G401.6 (cell line): ENCODE data around the gene RPGRIP1.
"Not testable (repeated sequence)": the region's sequence is repeated elsewhere in the genome, so short reads cannot be mapped to it uniquely, and the experiment has no call there.

ENCODE experiments used
- FAIRE-seq: peaks from 2 replicates; lab custom pipeline; 2012; peaks lifted over from hg19 to GRCh38; lab: Jason Lieb, UNC

Gene RPGRIP1

DNA sequence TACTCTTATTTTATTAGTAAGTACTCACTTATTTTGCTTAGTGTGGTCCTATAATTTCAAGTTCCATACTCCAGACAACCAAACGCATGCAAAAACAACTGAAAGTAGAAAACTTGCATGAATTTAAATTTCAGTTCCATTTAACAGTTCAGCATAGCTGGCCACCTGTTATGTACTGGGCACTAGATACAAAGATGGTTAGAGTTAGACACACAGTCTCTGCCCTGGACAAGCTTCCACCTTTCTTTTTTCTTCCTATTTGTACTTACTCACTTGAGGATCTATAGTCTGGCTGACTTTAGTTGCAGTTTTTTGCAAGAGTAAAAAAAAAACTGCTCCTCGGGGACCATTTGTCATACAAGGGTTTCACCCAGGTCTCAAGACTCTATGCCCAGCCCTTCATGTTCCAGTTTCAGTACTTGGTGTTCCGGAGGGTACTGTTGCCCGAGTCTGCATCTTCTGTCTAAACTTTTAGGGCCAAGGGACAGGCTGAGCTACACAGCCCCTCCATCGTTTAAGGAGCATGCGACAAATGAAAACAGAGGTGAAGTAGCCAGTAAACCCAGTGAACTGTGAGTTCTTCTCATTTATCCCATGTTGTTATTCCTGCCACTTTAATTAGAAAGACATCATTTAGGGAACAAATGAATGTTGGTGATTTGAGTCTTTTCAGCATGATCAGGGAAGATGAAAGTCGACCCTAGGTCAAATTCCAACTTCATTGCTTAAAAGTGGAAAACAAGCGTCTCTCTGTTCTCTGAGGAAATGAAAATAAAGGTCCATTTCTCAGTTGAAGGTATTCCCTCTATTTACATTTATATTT is 22.3 kb downstream of the RPGRIP1 start:
- no peak for FAIRE-seq

DNA sequence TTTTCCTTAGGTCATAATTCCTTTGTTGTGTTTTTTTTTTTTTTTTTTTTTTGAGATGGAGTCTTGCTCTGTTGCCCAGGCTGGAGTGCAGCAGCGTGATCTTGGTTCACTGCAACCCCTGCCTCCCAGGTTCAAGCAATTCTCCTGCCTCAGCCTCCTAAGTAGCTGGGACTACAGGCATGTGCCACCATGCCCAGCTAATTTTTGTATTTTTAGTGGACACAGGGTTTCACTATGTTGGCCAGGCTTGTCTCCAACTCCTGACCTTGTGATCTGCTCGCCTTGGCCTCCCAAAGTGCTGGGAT is 22.9 kb downstream of the RPGRIP1 start:
- FAIRE-seq = not testable (repeated sequence)

- FAIRE-seq = no peak
These were observed 27.8 kb downstream of the RPGRIP1 start for GRCh38 chr14:21307637-21308036.

GRCh38 chr14:21308132-21308478 is 28.2 kb downstream of the RPGRIP1 start:
- no peak for FAIRE-seq

DNA sequence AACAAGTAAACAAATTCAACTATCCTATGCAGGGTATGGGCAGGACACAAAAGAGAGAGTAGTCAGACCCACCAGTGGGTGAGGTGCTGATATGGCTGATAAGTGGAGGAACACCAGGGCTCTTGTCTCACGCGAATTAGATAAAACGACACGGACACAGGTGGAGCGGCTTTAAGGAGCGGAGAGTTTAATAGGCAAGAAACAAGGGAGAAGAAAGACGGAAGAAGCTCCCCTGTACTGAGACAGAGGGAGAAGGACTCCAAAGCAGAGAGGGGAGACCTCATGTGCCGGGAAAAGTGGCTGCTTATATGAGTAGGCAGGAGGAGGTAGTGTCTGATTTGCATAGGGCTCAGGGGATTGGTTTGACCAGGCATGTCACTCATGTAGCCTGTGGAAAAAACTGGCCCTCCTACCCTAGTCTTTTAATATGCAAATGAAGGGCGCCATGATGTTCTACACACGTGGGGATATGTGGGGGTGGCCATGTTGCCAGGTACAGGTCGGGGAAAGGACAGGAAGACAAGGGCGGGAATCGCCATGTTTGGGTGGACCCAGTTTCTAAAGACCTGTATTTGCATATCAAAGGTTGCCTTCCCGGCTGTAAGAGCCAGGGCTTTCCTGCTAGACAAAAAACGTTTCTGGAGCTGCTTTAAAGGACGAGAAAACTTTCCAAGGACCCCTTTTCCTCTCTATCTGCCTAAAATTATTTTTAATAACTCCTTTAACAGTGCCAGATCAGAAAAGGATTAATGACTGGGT is 28.8 kb downstream of the RPGRIP1 start:
- FAIRE-seq = peak; percentile 98

DNA sequence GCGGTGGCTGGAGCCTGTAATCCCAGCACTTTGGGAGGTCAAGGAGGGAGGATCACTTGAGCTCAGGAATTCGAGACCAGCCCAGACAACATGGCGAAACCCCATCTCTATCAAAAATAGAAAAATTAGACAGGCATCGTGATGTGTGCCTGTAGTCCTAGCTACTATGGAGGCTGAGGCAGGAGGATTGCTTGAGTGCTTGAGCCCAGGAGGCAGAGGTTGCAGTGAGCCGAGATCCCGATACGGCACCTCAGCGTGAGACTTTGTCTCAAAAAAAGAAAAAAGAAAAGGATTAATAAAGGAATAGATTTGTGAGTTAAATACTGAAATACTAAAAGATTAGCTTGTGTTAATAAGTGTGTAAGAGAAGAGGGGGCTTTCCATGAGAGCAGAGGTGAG is 29.4 kb downstream of the RPGRIP1 start:
- FAIRE-seq = no peak

DNA sequence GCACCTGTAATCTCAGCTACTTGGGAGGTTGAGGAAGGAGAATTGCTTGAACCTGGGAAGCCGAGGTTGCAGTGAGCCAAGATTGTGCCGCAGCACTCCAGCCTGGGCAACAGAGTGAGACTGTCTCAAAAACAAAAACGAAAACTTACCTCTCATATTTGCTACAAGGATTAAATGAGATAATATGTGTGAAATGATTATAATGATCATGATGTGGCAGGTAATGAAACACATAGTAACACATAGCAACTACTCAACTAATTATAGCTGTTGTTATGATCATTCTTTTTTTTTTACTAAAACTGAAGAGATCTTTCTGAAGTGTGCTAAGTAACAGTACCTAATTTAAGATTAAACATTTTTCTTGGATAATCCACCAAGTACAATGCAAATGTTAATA is 30.1 kb downstream of the RPGRIP1 start:
- no peak for FAIRE-seq

GRCh38 chr14:21311614-21312013 is 31.7 kb downstream of the RPGRIP1 start:
- no peak for FAIRE-seq

GRCh38 chr14:21313512-21313911 is 33.6 kb downstream of the RPGRIP1 start:
- FAIRE-seq = no peak

DNA sequence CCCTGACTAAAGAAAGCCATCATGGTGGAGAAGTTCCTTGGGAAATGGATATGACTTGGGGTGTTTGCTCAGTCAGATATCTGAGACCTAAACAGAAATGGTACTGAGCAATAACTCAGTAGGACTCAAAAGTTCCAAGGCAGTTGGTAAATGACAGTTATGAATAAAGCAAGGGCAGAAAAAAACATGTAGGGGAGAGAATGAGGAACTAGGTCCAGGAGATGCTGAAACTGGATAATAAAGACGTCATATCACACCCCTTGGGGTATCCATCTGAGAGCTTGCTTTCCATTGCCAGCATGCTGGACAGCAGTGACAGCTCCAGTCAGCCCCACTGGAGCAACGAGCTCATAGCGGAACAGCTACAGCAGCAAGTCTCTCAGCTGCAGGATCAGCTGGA is 37.5 kb downstream of the RPGRIP1 start:
- FAIRE-seq = no peak

DNA sequence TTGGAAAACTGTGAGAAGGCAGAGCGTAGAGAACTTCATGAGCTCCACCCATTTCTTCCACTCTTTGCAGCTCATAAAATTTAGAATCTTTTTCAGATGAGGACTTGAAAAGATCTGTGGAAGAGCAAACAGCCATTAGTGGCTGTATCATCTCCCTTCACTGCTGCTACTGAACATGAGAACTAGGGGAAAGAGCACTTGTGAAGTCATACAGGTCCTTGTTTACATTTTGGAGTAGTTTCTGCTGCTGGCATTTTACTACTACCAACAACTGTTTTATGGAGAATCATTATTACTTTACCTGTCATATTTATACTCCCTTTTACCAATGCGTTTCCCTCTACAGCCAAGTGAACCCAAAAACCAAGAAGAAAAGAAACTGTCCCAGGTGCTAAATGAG is 41.0 kb downstream of the RPGRIP1 start:
- FAIRE-seq = no peak

- no peak for FAIRE-seq
These were observed 42.8 kb downstream of the RPGRIP1 start for GRCh38 chr14:21322716-21323115.

DNA sequence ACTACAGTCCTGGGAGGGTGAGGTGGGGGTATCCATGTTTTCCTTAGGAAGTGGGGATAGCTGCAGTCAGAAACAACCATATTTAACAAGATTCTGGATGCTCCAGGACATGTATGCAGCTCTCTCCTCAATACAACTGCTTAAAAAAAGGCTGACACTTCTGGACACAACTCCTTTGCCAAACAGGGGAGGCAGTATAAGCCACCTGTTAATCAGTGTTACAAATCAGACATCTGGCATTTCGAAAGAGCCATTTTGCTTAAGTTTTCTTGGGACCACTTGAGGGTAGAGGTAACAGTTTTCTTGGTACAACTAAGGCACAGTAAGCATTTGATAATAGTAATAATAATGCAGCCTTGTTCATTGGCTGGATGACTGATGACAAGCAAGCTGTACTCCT is 47.1 kb downstream of the RPGRIP1 start:
- FAIRE-seq = no peak
